Measurements from ENCODE around the gene SOS2.

DNA sequence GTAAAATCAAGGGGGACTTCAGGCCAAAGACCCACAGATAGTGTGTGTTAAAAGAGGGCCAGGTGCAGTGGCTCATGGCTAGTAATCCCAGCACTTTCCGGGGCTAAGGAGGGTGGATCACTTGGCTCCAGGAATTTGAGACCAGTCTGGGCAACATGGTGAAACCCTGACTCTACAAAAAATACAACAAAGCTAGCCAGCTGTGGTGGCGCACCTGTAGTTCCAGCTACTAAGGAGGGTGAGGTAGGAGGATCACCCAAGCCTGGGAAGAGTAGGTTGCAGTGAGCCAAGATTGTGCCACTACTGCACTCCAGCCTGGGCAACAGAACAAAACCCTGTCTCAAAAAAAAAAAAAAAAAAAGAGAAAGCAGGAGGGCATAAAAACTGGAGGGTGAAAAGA is 123.5 kb downstream of the SOS2 start:
- TF ChIP-seq, protein P1, sequence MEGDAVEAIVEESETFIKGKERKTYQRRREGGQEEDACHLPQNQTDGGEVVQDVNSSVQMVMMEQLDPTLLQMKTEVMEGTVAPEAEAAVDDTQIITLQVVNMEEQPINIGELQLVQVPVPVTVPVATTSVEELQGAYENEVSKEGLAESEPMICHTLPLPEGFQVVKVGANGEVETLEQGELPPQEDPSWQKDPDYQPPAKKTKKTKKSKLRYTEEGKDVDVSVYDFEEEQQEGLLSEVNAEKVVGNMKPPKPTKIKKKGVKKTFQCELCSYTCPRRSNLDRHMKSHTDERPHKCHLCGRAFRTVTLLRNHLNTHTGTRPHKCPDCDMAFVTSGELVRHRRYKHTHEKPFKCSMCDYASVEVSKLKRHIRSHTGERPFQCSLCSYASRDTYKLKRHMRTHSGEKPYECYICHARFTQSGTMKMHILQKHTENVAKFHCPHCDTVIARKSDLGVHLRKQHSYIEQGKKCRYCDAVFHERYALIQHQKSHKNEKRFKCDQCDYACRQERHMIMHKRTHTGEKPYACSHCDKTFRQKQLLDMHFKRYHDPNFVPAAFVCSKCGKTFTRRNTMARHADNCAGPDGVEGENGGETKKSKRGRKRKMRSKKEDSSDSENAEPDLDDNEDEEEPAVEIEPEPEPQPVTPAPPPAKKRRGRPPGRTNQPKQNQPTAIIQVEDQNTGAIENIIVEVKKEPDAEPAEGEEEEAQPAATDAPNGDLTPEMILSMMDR (IDR thresholded peaks at IDR 0.05; ENCODE audit: low read length): no peak
- no peak for TF ChIP-seq EZH2 (IDR thresholded peaks at IDR 0.05; ENCODE audit: borderline replicate concordance, low read length)
